ENCODE data around the gene CXXC4.

GRCh38 chr4:104446431-104447278 lies 48.0 kb downstream of the CXXC4 start:
- TF ChIP-seq CTCF (IDR thresholded peaks at IDR 0.05), result no peak
- TF ChIP-seq POLR2A (IDR thresholded peaks at IDR 0.05), result no peak
